Measurements from ENCODE around the gene SLC27A4. TPM values are rescaled to one million over a fixed set of nuclear protein-coding genes. Genes with fewer than 3 reads are reported as not detected.

Gene SLC27A4
- total RNA-seq, 1 donor from 2014 or later: 47.3 TPM

DNA sequence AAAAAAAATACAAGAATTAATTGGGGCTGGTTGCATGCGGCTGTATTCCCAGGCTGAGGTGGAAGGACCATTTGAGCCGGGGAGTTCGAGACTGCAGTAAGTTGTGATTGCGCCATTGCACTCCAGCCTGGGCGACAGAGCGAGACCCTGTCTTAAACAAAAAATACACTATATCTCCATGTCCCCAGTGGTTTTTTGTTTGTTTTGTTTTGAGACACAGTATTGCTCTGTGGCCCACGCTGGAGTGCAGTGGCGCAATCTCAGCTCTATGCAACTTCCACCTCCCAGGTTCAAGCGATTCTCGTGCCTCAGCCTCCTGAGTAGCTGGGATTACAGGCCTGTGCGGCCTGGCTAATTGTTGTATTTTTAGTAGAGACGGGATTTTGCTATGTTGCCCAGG lies 16.5 kb upstream of the SLC27A4 start:
- Mint-ChIP-seq H3K27me3 (ENCODE audit: unreplicated experiment) (peaks cover 3% of the 10 kb centered on the region), H3K4me1 (ENCODE audit: low read depth, unreplicated experiment) (no peaks in the 10 kb centered on the region), H3K9me3 (ENCODE audit: unreplicated experiment) (peaks cover 10% of the 10 kb centered on the region), H3K4me3 (ENCODE audit: unreplicated experiment) (peak overlapping the region; percentile 52), H3K36me3 (ENCODE audit: unreplicated experiment) (no peaks in the 10 kb centered on the region), H3K27ac (ENCODE audit: unreplicated experiment) (no peak overlapping the region)
- DNase-seq: no peak
- TF ChIP-seq, protein P1, sequence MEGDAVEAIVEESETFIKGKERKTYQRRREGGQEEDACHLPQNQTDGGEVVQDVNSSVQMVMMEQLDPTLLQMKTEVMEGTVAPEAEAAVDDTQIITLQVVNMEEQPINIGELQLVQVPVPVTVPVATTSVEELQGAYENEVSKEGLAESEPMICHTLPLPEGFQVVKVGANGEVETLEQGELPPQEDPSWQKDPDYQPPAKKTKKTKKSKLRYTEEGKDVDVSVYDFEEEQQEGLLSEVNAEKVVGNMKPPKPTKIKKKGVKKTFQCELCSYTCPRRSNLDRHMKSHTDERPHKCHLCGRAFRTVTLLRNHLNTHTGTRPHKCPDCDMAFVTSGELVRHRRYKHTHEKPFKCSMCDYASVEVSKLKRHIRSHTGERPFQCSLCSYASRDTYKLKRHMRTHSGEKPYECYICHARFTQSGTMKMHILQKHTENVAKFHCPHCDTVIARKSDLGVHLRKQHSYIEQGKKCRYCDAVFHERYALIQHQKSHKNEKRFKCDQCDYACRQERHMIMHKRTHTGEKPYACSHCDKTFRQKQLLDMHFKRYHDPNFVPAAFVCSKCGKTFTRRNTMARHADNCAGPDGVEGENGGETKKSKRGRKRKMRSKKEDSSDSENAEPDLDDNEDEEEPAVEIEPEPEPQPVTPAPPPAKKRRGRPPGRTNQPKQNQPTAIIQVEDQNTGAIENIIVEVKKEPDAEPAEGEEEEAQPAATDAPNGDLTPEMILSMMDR (IDR thresholded peaks at IDR 0.05; ENCODE audit: partially characterized antibody, unreplicated experiment): no peak

DNA sequence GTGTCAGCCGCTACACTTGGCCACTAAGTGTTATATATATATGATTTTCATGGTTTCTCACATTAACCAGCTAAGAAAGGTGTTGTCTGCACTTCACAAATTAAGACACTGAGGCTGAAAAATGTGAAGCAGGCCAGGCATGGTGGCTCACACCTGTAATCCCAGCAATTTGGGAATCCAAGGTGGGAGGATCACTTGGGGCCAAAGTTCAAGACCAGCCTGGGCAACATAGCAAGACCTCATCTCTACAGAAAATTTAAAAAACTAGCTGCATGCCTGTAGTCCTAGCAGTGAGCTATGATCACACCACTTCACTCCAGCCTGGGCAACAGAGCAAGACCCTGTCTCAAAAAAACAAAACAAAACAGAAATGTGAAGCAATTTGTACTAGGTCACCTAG lies 15.9 kb upstream of the SLC27A4 start:
- H3K27me3 Mint-ChIP-seq (ENCODE audit: unreplicated experiment): peaks cover 3% of the 10 kb centered on the region
- no peaks in the 10 kb centered on the region for H3K36me3 Mint-ChIP-seq (ENCODE audit: unreplicated experiment)
- peaks cover 10% of the 10 kb centered on the region for H3K9me3 Mint-ChIP-seq (ENCODE audit: unreplicated experiment)
- no peaks in the 10 kb centered on the region for H3K4me1 Mint-ChIP-seq (ENCODE audit: low read depth, unreplicated experiment)
- peak overlapping the region; percentile 25 for H3K4me3 Mint-ChIP-seq (ENCODE audit: unreplicated experiment)
- DNase-seq: no peak
- TF ChIP-seq, protein P1 (IDR thresholded peaks at IDR 0.05; ENCODE audit: partially characterized antibody, unreplicated experiment): no peak
- no peak overlapping the region for H3K27ac Mint-ChIP-seq (ENCODE audit: unreplicated experiment)

DNA sequence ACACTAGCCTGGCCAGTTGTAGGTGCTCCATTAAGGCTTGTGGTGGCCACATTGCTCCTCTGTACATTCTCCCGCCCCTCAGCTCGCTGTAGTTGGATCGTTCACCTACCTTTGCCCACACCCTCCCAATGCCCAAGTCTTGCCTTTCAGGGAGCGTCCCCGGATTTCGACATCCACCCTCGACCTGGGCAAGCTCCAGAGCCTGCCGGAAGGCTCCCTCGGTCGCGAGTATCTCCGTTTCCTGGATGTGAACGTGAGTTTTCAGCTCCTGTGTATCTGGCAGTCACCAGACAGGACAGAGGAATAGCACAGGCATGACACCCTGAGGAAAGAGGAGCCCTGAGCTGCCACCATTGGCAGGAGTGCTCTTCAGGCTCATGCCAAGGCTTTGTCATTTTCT lies 14.7 kb upstream of the SLC27A4 start:
- Mint-ChIP-seq H3K9me3 (ENCODE audit: unreplicated experiment) (peaks cover 10% of the 10 kb centered on the region), H3K4me3 (ENCODE audit: unreplicated experiment) (no peak overlapping the region), H3K36me3 (ENCODE audit: unreplicated experiment) (no peaks in the 10 kb centered on the region), H3K4me1 (ENCODE audit: low read depth, unreplicated experiment) (no peaks in the 10 kb centered on the region), H3K27ac (ENCODE audit: unreplicated experiment) (no peak overlapping the region), H3K27me3 (ENCODE audit: unreplicated experiment) (peaks cover 3% of the 10 kb centered on the region)
- TF ChIP-seq, protein P1 (IDR thresholded peaks at IDR 0.05; ENCODE audit: partially characterized antibody, unreplicated experiment): no peak
- no peak for DNase-seq

DNA sequence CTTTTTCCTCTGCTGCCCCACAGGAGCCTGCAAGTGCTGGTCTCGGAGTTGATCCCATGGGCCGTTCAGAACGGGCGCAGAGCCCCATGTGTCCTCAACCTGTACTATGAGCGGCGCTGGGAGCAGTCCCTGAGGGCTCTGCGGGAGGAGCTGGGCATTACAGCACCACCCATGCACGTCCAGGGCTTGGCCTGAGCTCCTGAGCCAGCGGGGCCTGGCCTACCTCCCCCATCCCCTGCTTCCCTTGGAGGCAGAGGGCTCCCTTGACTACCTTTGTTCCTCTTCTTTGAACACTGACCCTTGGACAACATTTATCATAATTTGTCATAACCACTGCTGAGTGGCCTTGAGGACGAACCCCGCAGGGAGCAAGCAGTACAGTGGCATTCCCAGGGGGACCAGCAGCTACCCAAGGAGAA lies 6.9 kb upstream of the SLC27A4 start:
- TF ChIP-seq, protein P1 (IDR thresholded peaks at IDR 0.05; ENCODE audit: partially characterized antibody, unreplicated experiment): no peak
- no peak overlapping the region for H3K27ac Mint-ChIP-seq (ENCODE audit: unreplicated experiment)
- H3K27me3 Mint-ChIP-seq (ENCODE audit: unreplicated experiment): peaks cover 2% of the 10 kb centered on the region
- no peaks in the 10 kb centered on the region for H3K4me1 Mint-ChIP-seq (ENCODE audit: low read depth, unreplicated experiment)
- H3K4me3 Mint-ChIP-seq (ENCODE audit: unreplicated experiment): no peak overlapping the region
- DNase-seq: no peak
- H3K36me3 Mint-ChIP-seq (ENCODE audit: unreplicated experiment): no peaks in the 10 kb centered on the region
- H3K9me3 Mint-ChIP-seq (ENCODE audit: unreplicated experiment): peaks cover 2% of the 10 kb centered on the region

DNA sequence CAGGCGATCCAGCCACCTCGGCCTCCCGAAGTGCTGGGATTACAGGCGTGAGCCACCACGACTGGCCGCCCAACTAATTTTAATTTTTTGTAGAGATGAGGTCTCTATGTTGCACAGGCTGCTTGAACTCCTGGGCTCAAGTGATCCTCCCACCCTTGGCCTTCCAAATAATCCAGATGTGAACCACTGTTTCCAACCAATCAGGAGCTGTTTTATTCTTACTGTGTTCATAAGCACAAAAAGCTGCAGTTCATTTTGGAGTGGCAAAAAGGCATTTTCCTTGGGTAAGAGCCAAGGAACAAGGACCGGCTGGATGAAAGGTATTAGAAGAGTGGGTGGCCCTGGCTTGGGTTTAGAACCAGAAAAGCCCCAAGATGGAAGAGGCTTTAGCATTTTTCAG lies 5.2 kb upstream of the SLC27A4 start:
- TF ChIP-seq, protein P1 (IDR thresholded peaks at IDR 0.05; ENCODE audit: partially characterized antibody, unreplicated experiment): no peak
- Mint-ChIP-seq H3K9me3 (ENCODE audit: unreplicated experiment) (peaks cover 9% of the 10 kb centered on the region), H3K4me3 (ENCODE audit: unreplicated experiment) (no peak overlapping the region), H3K36me3 (ENCODE audit: unreplicated experiment) (no peaks in the 10 kb centered on the region), H3K27ac (ENCODE audit: unreplicated experiment) (no peak overlapping the region), H3K4me1 (ENCODE audit: low read depth, unreplicated experiment) (no peaks in the 10 kb centered on the region), H3K27me3 (ENCODE audit: unreplicated experiment) (peaks cover 2% of the 10 kb centered on the region)
- DNase-seq: no peak
